ENCODE measurements around the gene MACROD2. TPM values are rescaled to one million over a fixed set of nuclear protein-coding genes. Genes with fewer than 3 reads are reported as not detected.

The MACROD2 gene
- total RNA-seq, 5 donors from 2014 or later (not counting 1 experiment from before 2014, with no cell fraction given) = 0.23 to 1.3 (median 0.51) TPM; not detected in 2

GRCh38 chr20:14918281-14918680 is 923.0 kb downstream of the MACROD2 start:
- no peak overlapping the region for H3K27ac Mint-ChIP-seq
- WGBS (ENCODE audit: insufficient coverage) = no CpG with 5 or more reads among the region's 1 CpG
- H3K36me3 ChIP-seq (ENCODE audit: control insufficient read depth in 2 of 2, extremely low read depth in 1 of 2, insufficient read depth in 1 of 2, low read length in 1 of 2) = no peaks in the 10 kb centered on the region

GRCh38 chr20:14918976-14919375 is 923.7 kb downstream of the MACROD2 start:
- no peak overlapping the region for H3K27ac Mint-ChIP-seq
- no CpG with 5 or more reads among the region's 3 CpGs for WGBS (ENCODE audit: insufficient coverage)
- no peak overlapping the region for H3K27ac ChIP-seq (ENCODE audit: low read length)
- ATAC-seq (replicated peaks in 1 of 4) = no peak
- no peaks in the 10 kb centered on the region for H3K36me3 ChIP-seq (ENCODE audit: control insufficient read depth in 2 of 2, extremely low read depth in 1 of 2, insufficient read depth in 1 of 2, low read length in 1 of 2)
- DNase-seq = no peak
- ChIA-PET POLR2A (no interaction called here), CTCF (no interaction called here)
- H3K9me3 Mint-ChIP-seq = peaks cover 2 to 19% (median 5%) of the 10 kb centered on the region in 3 donors
- no peaks in the 10 kb centered on the region for H3K9me3 ChIP-seq
- H3K4me1 Mint-ChIP-seq = no peaks in the 10 kb centered on the region
- H3K27me3 ChIP-seq (replicated peaks in 1 of 2; ENCODE audit: control insufficient read depth in 2 of 2, extremely low read depth in 1 of 2, insufficient read depth in 2 of 2, low read length in 1 of 2) = no peaks in the 10 kb centered on the region
- H3K36me3 Mint-ChIP-seq = no peaks in the 10 kb centered on the region
- H3K4me3 ChIP-seq (ENCODE audit: control insufficient read depth in 1 of 2, extremely low read depth in 1 of 2, low read length in 1 of 2) = no peak overlapping the region
- H3K4me1 ChIP-seq (ENCODE audit: control insufficient read depth in 1 of 2, extremely low read depth in 1 of 2, insufficient read depth in 2 of 2, low read length in 2 of 2) = no peaks in the 10 kb centered on the region
- H3K27me3 Mint-ChIP-seq = no peaks in the 10 kb centered on the region
- no peak overlapping the region for H3K4me3 Mint-ChIP-seq

More at GRCh38 chr20:14918281-14918680, 923.0 kb downstream of the MACROD2 start:
- ChIA-PET CTCF (no interaction called here), POLR2A (no interaction called here)
- Histone ChIP-seq H3K27me3 (replicated peaks in 1 of 2; ENCODE audit: control insufficient read depth in 2 of 2, extremely low read depth in 1 of 2, insufficient read depth in 2 of 2, low read length in 1 of 2) (no peaks in the 10 kb centered on the region), H3K27ac (ENCODE audit: low read length) (no peak overlapping the region), H3K4me1 (ENCODE audit: control insufficient read depth in 1 of 2, extremely low read depth in 1 of 2, insufficient read depth in 2 of 2, low read length in 2 of 2) (no peaks in the 10 kb centered on the region), H3K4me3 (ENCODE audit: control insufficient read depth in 1 of 2, extremely low read depth in 1 of 2, low read length in 1 of 2) (no peak overlapping the region), H3K9me3 (no peaks in the 10 kb centered on the region)
- no peak overlapping the region for H3K4me3 Mint-ChIP-seq
- no peak for ATAC-seq (replicated peaks in 1 of 4)
- no peak for DNase-seq
- H3K27me3 Mint-ChIP-seq = no peaks in the 10 kb centered on the region
- peaks cover 2 to 16% (median 5%) of the 10 kb centered on the region in 3 donors for H3K9me3 Mint-ChIP-seq
- no peaks in the 10 kb centered on the region for H3K36me3 Mint-ChIP-seq
- no peaks in the 10 kb centered on the region for H3K4me1 Mint-ChIP-seq

- H3K4me1 Mint-ChIP-seq = no peaks in the 10 kb centered on the region
- ATAC-seq (replicated peaks in 1 of 4) (no peak), DNase-seq (no peak)
- H3K27ac ChIP-seq (ENCODE audit: low read length) = no peak overlapping the region
- no peaks in the 10 kb centered on the region for H3K4me1 ChIP-seq (ENCODE audit: control insufficient read depth in 1 of 2, extremely low read depth in 1 of 2, insufficient read depth in 2 of 2, low read length in 2 of 2)
- H3K9me3 ChIP-seq = no peaks in the 10 kb centered on the region
- no peaks in the 10 kb centered on the region for H3K27me3 ChIP-seq (replicated peaks in 1 of 2; ENCODE audit: control insufficient read depth in 2 of 2, extremely low read depth in 1 of 2, insufficient read depth in 2 of 2, low read length in 1 of 2)
- ChIA-PET POLR2A (no interaction called here), CTCF (no interaction called here)
- no peak overlapping the region for H3K4me3 ChIP-seq (ENCODE audit: control insufficient read depth in 1 of 2, extremely low read depth in 1 of 2, low read length in 1 of 2)
- H3K36me3 ChIP-seq (ENCODE audit: control insufficient read depth in 2 of 2, extremely low read depth in 1 of 2, insufficient read depth in 1 of 2, low read length in 1 of 2) = no peaks in the 10 kb centered on the region
- peaks cover 2 to 19% (median 5%) of the 10 kb centered on the region in 3 donors for H3K9me3 Mint-ChIP-seq
- no peak overlapping the region for H3K27ac Mint-ChIP-seq
- 21% methylated on average over 2 of the region's 7 CpGs for WGBS (ENCODE audit: insufficient coverage)
- no peak overlapping the region for H3K4me3 Mint-ChIP-seq
- no peaks in the 10 kb centered on the region for H3K27me3 Mint-ChIP-seq
- no peaks in the 10 kb centered on the region for H3K36me3 Mint-ChIP-seq
These were observed 924.3 kb downstream of the MACROD2 start for GRCh38 chr20:14919501-14920081.

GRCh38 chr20:14921513-14921912 is 926.2 kb downstream of the MACROD2 start:
- H3K9me3 Mint-ChIP-seq = peaks cover 2 to 22% (median 8%) of the 10 kb centered on the region in 3 donors
- no CpG with 5 or more reads among the region's 1 CpG for WGBS (ENCODE audit: insufficient coverage)
- CTCF ChIA-PET = no interaction called here

GRCh38 chr20:14922503-14923267 is 927.4 kb downstream of the MACROD2 start:
- DNase-seq (no peak), ATAC-seq (replicated peaks in 1 of 4) (no peak)
- Mint-ChIP-seq H3K27me3 (no peaks in the 10 kb centered on the region), H3K9me3 (peaks cover 2 to 26% (median 6%) of the 10 kb centered on the region in 3 donors), H3K4me1 (no peaks in the 10 kb centered on the region), H3K27ac (no peak overlapping the region), H3K36me3 (no peaks in the 10 kb centered on the region), H3K4me3 (no peak overlapping the region)
- H3K9me3 ChIP-seq = no peaks in the 10 kb centered on the region
- ChIA-PET CTCF (no interaction called here), POLR2A (no interaction called here)
- H3K36me3 ChIP-seq (ENCODE audit: control insufficient read depth in 2 of 2, extremely low read depth in 1 of 2, insufficient read depth in 1 of 2, low read length in 1 of 2) = no peaks in the 10 kb centered on the region
- no peak overlapping the region for H3K27ac ChIP-seq (ENCODE audit: low read length)
- H3K4me3 ChIP-seq (ENCODE audit: control insufficient read depth in 1 of 2, extremely low read depth in 1 of 2, low read length in 1 of 2) = no peak overlapping the region
- no peaks in the 10 kb centered on the region for H3K4me1 ChIP-seq (ENCODE audit: control insufficient read depth in 1 of 2, extremely low read depth in 1 of 2, insufficient read depth in 2 of 2, low read length in 2 of 2)
- H3K27me3 ChIP-seq (replicated peaks in 1 of 2; ENCODE audit: control insufficient read depth in 2 of 2, extremely low read depth in 1 of 2, insufficient read depth in 2 of 2, low read length in 1 of 2) = no peaks in the 10 kb centered on the region
- WGBS (ENCODE audit: insufficient coverage) = 86% methylated on average over 3 of the region's 5 CpGs

More at GRCh38 chr20:14921513-14921912, 926.2 kb downstream of the MACROD2 start:
- no peaks in the 10 kb centered on the region for H3K27me3 ChIP-seq (replicated peaks in 1 of 2; ENCODE audit: control insufficient read depth in 2 of 2, extremely low read depth in 1 of 2, insufficient read depth in 2 of 2, low read length in 1 of 2)
- Mint-ChIP-seq H3K27me3 (no peaks in the 10 kb centered on the region), H3K27ac (no peak overlapping the region), H3K4me3 (no peak overlapping the region), H3K4me1 (no peaks in the 10 kb centered on the region), H3K36me3 (no peaks in the 10 kb centered on the region)
- H3K36me3 ChIP-seq (ENCODE audit: control insufficient read depth in 2 of 2, extremely low read depth in 1 of 2, insufficient read depth in 1 of 2, low read length in 1 of 2) = no peaks in the 10 kb centered on the region
- H3K4me1 ChIP-seq (ENCODE audit: control insufficient read depth in 1 of 2, extremely low read depth in 1 of 2, insufficient read depth in 2 of 2, low read length in 2 of 2) = no peaks in the 10 kb centered on the region
- H3K4me3 ChIP-seq (ENCODE audit: control insufficient read depth in 1 of 2, extremely low read depth in 1 of 2, low read length in 1 of 2) = no peak overlapping the region
- ATAC-seq (replicated peaks in 1 of 4) = no peak
- DNase-seq = no peak
- H3K27ac ChIP-seq (ENCODE audit: low read length) = no peak overlapping the region
- POLR2A ChIA-PET = no interaction called here
- no peaks in the 10 kb centered on the region for H3K9me3 ChIP-seq

- Mint-ChIP-seq H3K27me3 (no peaks in the 10 kb centered on the region), H3K27ac (no peak overlapping the region), H3K4me3 (no peak overlapping the region), H3K36me3 (no peaks in the 10 kb centered on the region), H3K4me1 (no peaks in the 10 kb centered on the region), H3K9me3 (peaks cover 5 to 37% (median 6%) of the 10 kb centered on the region in 3 donors)
- Histone ChIP-seq H3K9me3 (no peaks in the 10 kb centered on the region), H3K27me3 (replicated peaks in 1 of 2; ENCODE audit: control insufficient read depth in 2 of 2, extremely low read depth in 1 of 2, insufficient read depth in 2 of 2, low read length in 1 of 2) (no peaks in the 10 kb centered on the region), H3K4me3 (ENCODE audit: control insufficient read depth in 1 of 2, extremely low read depth in 1 of 2, low read length in 1 of 2) (no peak overlapping the region), H3K27ac (ENCODE audit: low read length) (no peak overlapping the region), H3K36me3 (ENCODE audit: control insufficient read depth in 2 of 2, extremely low read depth in 1 of 2, insufficient read depth in 1 of 2, low read length in 1 of 2) (no peaks in the 10 kb centered on the region), H3K4me1 (ENCODE audit: control insufficient read depth in 1 of 2, extremely low read depth in 1 of 2, insufficient read depth in 2 of 2, low read length in 2 of 2) (no peaks in the 10 kb centered on the region)
- no CpG with 5 or more reads among the region's 1 CpG for WGBS (ENCODE audit: insufficient coverage)
- DNase-seq (no peak), ATAC-seq (replicated peaks in 1 of 4) (no peak)
- CTCF ChIA-PET = no interaction called here
- POLR2A ChIA-PET = no interaction called here
These were observed 929.1 kb downstream of the MACROD2 start for GRCh38 chr20:14924433-14924832.

Measured in T-cell (primary cell).